ENCODE data around the gene ADAMTS4. TPM values are rescaled to one million over a fixed set of nuclear protein-coding genes. Genes with fewer than 3 reads are reported as not detected.

ADAMTS4 gene
- total RNA-seq, 1 experiment from 2014 or later: 31.6 TPM

DNA sequence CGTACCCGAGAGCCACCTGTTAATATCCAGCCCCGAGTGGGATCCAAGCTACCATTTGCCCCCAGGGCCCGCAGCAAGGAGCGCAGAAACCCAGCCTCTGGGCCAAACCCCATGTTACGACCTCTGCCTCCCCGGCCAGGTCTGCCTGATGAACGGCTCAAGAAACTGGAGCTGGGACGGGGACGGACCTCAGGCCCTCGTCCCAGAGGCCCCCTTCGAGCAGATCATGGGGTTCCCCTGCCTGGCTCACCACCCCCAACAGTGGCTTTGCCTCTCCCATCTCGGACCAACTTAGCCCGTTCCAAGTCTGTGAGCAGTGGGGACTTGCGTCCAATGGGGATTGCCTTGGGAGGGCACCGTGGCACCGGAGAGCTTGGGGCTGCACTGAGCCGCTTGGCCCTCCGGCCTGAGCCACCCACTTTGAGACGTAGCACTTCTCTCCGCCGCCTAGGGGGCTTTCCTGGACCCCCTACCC is 38.1 kb downstream of the ADAMTS4 start:
- CTCF ChIA-PET: no interaction called here
- Histone ChIP-seq H3K9me3 (ENCODE audit: low read depth, low read length, poor library complexity, severe bottlenecking) (no peaks in the 10 kb centered on the region), H3K36me3 (ENCODE audit: insufficient read depth, low read length, poor library complexity, severe bottlenecking) (peaks cover 34% of the 10 kb centered on the region), H3K4me1 (ENCODE audit: insufficient read depth, low read length, poor library complexity, severe bottlenecking) (peaks cover 5% of the 10 kb centered on the region), H3K27ac (ENCODE audit: low read depth, low read length, poor library complexity, severe bottlenecking) (peak overlapping the region; percentile 92), H3K4me3 (ENCODE audit: low read depth, low read length, poor library complexity, severe bottlenecking) (peak overlapping the region; percentile 82), H3K27me3 (replicated peaks; ENCODE audit: insufficient read depth, low read depth, low read length, poor library complexity) (no peaks in the 10 kb centered on the region)
- POLR2A ChIA-PET (ENCODE audit: low non-redundant PET): no interaction called here
- no peak for DNase-seq (ENCODE audit: low spot score)
- intact Hi-C loops (cut with micrococcal nuclease; ENCODE audit: unreplicated experiment): no loop called here
- TF ChIP-seq, protein P1, sequence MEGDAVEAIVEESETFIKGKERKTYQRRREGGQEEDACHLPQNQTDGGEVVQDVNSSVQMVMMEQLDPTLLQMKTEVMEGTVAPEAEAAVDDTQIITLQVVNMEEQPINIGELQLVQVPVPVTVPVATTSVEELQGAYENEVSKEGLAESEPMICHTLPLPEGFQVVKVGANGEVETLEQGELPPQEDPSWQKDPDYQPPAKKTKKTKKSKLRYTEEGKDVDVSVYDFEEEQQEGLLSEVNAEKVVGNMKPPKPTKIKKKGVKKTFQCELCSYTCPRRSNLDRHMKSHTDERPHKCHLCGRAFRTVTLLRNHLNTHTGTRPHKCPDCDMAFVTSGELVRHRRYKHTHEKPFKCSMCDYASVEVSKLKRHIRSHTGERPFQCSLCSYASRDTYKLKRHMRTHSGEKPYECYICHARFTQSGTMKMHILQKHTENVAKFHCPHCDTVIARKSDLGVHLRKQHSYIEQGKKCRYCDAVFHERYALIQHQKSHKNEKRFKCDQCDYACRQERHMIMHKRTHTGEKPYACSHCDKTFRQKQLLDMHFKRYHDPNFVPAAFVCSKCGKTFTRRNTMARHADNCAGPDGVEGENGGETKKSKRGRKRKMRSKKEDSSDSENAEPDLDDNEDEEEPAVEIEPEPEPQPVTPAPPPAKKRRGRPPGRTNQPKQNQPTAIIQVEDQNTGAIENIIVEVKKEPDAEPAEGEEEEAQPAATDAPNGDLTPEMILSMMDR (conservative IDR thresholded peaks at IDR 0.05; ENCODE audit: low read depth, low read length): no peak
- no peak for TF ChIP-seq EZH2 (IDR thresholded peaks at IDR 0.05; ENCODE audit: borderline replicate concordance, low read depth, low read length, poor library complexity, severe bottlenecking)
- BruUV-seq (replicated peaks): no TSS peak

DNA sequence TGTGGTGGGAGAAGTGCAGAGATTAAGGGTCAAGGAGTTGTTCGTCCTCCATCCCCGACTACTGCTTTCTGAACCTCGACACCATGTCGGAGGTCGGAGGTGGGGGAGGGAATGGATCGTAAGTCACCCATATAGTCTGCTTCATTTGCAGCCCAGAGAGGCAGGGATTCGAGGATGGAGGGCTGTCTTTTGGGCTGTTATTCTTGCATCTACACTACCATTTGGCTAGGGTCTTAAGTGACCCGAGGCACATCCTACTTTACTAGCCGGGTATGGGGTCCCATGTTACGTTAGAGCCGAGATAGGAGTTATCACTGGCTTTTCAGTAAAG is 39.0 kb downstream of the ADAMTS4 start:
- Histone ChIP-seq H3K27me3 (replicated peaks; ENCODE audit: insufficient read depth, low read depth, low read length, poor library complexity) (no peaks in the 10 kb centered on the region), H3K36me3 (ENCODE audit: insufficient read depth, low read length, poor library complexity, severe bottlenecking) (peaks cover 34% of the 10 kb centered on the region), H3K27ac (ENCODE audit: low read depth, low read length, poor library complexity, severe bottlenecking) (peak overlapping the region; percentile 92), H3K4me3 (ENCODE audit: low read depth, low read length, poor library complexity, severe bottlenecking) (peak overlapping the region; percentile 82), H3K9me3 (ENCODE audit: low read depth, low read length, poor library complexity, severe bottlenecking) (no peaks in the 10 kb centered on the region), H3K4me1 (ENCODE audit: insufficient read depth, low read length, poor library complexity, severe bottlenecking) (peaks cover 5% of the 10 kb centered on the region)
- TF ChIP-seq, protein P1 (conservative IDR thresholded peaks at IDR 0.05; ENCODE audit: low read depth, low read length): no peak
- no peak for TF ChIP-seq EZH2 (IDR thresholded peaks at IDR 0.05; ENCODE audit: borderline replicate concordance, low read depth, low read length, poor library complexity, severe bottlenecking)
- TSS peak; percentile 27 for BruUV-seq (replicated peaks)
- no peak for DNase-seq (ENCODE audit: low spot score)
- POLR2A ChIA-PET (ENCODE audit: low non-redundant PET): no interaction called here
- CTCF ChIA-PET: no interaction called here
- intact Hi-C loops (cut with micrococcal nuclease; ENCODE audit: unreplicated experiment): no loop called here

DNA sequence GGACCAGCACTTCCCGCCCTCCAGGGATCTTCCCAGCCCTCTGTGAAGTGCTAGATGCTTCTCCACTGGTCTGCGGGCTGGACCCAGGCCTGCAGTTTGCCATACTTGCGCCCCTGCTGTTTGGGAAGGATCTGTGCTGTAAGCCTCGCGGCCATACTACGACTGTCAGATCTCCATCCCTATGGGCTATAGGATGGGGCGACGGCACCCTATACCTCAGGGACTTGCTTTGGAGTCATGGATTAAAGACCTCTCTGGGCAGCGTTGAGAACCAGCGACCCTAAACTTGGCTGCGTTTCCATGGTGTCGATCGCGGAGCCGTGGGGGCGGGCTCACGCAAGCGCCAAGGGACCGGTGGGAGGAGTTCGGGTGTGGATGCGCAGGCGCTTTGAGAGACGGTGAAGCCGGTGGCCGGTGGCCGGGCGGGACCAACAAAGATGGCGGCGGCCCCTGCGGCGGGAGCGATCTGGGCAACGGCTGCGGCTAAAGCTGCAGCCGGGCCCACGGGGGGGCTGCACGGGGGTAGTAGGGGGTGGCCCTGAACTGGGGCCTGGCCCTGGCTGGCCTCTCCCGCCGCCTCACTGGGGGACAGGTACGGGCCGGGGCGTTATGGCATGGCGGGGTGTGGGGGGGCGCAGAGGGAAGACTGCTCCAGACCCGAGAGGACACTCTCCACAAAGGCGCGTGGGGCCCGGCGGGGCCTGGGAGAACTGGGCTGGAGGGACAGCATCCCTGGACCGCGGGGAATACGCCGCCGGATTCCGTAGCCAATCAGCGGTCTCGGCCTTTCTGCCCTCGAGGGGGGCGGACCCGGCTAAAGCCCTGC is 39.6 kb downstream of the ADAMTS4 start, which contains the start of gene USP21:
Gene USP21, plus strand, starts transcription at position 414 of the 826 bp plus-strand sequence. CDS start 1,141 bp downstream, outside the sequence.
- DNase-seq (ENCODE audit: low spot score): peak; percentile 96
- Histone ChIP-seq H3K27ac (ENCODE audit: low read depth, low read length, poor library complexity, severe bottlenecking) (peak within 1 kb of the TSS; percentile 92), H3K9me3 (ENCODE audit: low read depth, low read length, poor library complexity, severe bottlenecking) (no peaks in the 10 kb centered on the region), H3K36me3 (ENCODE audit: insufficient read depth, low read length, poor library complexity, severe bottlenecking) (peaks cover 34% of the 10 kb centered on the region), H3K4me1 (ENCODE audit: insufficient read depth, low read length, poor library complexity, severe bottlenecking) (peaks cover 5% of the 10 kb centered on the region), H3K4me3 (ENCODE audit: low read depth, low read length, poor library complexity, severe bottlenecking) (peak within 1 kb of the TSS; percentile 82), H3K27me3 (replicated peaks; ENCODE audit: insufficient read depth, low read depth, low read length, poor library complexity) (no peaks in the 10 kb centered on the region)
- POLR2A ChIA-PET (ENCODE audit: low non-redundant PET): no interaction called here
- intact Hi-C loops (cut with micrococcal nuclease; ENCODE audit: unreplicated experiment): no loop called here
- TF ChIP-seq, protein P1 (conservative IDR thresholded peaks at IDR 0.05; ENCODE audit: low read depth, low read length): no peak
- no peak for TF ChIP-seq EZH2 (IDR thresholded peaks at IDR 0.05; ENCODE audit: borderline replicate concordance, low read depth, low read length, poor library complexity, severe bottlenecking)
- CTCF ChIA-PET: no interaction called here
- BruUV-seq (replicated peaks): no TSS peak
